GM21723 (cell line): Measurements from ENCODE around the gene BET1L.
"Not testable (repeated sequence)": the region's sequence is repeated elsewhere in the genome, so short reads cannot be mapped to it uniquely, and the experiment has no call there.

Source experiments
- ATAC-seq: cut with Tn5 transposase; IDR thresholded peaks from one replicate; pipeline ENCODE4 v1.9.1; 2021; ENCODE audit warnings: mild to moderate bottlenecking, moderate library complexity; ENCODE audit not compliant: unreplicated experiment

Gene BET1L

GRCh38 chr11:197741-198235 is 9.4 kb downstream of the BET1L start:
- no peak for ATAC-seq

GRCh38 chr11:196786-197731 is 10.1 kb downstream of the BET1L start:
- no peak for ATAC-seq

- not testable (repeated sequence) for ATAC-seq
Measured at GRCh38 chr11:193481-193880, 13.7 kb downstream of the BET1L start.

DNA sequence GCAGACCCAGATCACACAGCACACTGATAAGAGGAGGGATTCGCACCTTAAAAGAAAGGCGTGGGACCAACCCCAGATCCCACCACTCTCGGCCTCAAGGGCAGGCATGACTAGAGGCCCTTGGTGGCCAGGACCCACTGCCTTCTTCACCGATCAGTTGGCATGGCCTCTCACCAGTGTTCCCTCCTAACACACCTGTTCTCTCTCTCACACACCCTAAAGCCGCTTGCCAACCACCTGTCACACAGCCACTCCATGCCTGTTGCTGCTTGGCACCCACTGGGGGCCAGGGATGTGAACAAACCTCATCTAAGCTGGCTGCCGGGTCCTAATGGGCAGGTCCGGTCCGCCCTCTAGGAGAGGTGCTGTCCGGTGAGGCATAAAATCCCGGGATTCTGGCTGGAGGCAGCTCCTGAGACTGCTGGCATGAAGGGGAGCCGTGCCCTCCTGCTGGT is 14.5 kb downstream of the BET1L start, which contains the start of gene SCGB1C1:
TSS of gene SCGB1C1 (plus strand) at position 405 of the 455 bp plus-strand sequence. CDS start at position 427, 22 bp downstream.
- not testable (repeated sequence) for ATAC-seq

- ATAC-seq = not testable (repeated sequence)
Measured at GRCh38 chr11:191490-192478, 15.4 kb downstream of the BET1L start.

- ATAC-seq = not testable (repeated sequence)
Measured at GRCh38 chr11:190546-190945, 16.7 kb downstream of the BET1L start.

GRCh38 chr11:189843-190311 is 17.3 kb downstream of the BET1L start:
- peak; percentile 65 for ATAC-seq

- ATAC-seq = peak; percentile 8
Measured at GRCh38 chr11:189200-189783, 17.9 kb downstream of the BET1L start.

GRCh38 chr11:180242-180641 is 27.0 kb downstream of the BET1L start:
- ATAC-seq = not testable (repeated sequence)
